ENCODE results near the gene C17orf107. TPM values are rescaled to one million over a fixed set of nuclear protein-coding genes. Genes with fewer than 3 reads are reported as not detected.
"Not testable (repeated sequence)": the region's sequence is repeated elsewhere in the genome, so short reads cannot be mapped to it uniquely, and the experiment has no call there.

Gene C17orf107
- total and polyA plus RNA-seq, 2 experiments from 2014 or later, result 3.9 to 8.8 TPM

DNA sequence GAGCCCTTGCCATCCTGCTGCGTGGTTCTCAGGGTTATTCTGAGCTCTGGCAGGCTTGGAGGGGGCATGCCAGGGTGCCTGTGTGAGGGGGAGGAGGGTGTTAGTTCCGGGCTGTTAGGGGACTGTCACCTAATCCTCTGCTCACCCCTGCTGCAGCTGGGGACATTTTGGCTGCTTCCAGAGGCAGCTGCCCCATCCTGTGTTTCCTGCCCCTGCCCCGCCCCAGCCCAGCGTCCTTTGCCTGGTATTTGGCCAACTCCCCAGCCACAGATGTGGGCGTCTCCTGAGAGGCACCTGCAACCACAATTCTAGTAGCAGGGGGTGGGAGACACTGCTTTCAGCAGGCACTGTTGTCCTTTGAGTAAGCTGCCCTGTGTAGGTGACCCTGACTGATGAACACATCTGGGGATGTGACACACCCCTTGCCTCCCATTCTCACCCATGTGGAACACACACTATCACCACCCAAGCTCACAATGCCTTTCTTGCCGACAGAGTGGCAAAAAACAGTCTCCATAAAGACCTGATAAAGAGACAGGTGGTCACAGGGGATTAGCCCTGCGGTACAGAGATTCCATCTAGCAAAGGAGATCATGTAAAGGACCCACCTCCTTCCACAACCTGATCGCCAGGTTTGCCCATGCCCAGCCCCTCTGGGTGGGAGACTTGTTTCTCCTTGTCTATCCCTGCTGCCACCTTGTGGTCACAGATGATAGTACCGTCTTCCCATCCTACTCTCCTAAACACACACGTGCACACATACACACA lies 3.9 kb downstream of the C17orf107 start, which contains the start of gene CHRNE:
CHRNE (minus strand) TSS at position 48 of the 768 bp plus-strand sequence; CDS start at position 13, 35 bp downstream.
- WGBS, 2 experiments (ENCODE audit: low coverage in 1 of 2, low lambda C conversion rate in 2 of 2, missing lambda C conversion rate in 2 of 2), result 6 to 12% methylated on average over 10 of the region's 10 CpGs
- no peaks in the 10 kb centered on the region for H3K79me2 ChIP-seq (ENCODE audit: insufficient read depth)
- H3F3A ChIP-seq (ENCODE audit: insufficient read depth), result peaks cover 20% of the 10 kb centered on the region; the same call in 1 of the 2 replicates
- DNase-seq, result peak; percentile 71
- no peak within 1 kb of the TSS for H3K27ac ChIP-seq
- H2AFZ ChIP-seq, result no peak within 1 kb of the TSS
- no peak within 1 kb of the TSS for H3K4me2 ChIP-seq (ENCODE audit: unreplicated experiment)
- no peak within 1 kb of the TSS for H3K4me3 ChIP-seq
- no peaks in the 10 kb centered on the region for H3K9me3 ChIP-seq (ENCODE audit: low read depth)
- H3K27me3 ChIP-seq (replicated peaks; ENCODE audit: insufficient read depth), result no peaks in the 10 kb centered on the region
- no peaks in the 10 kb centered on the region for H3K36me3 ChIP-seq (ENCODE audit: low read depth)
- 0 out of 2 replicates have a peak, but pooled peaks cover 5% of the 10 kb centered on the region for H3K4me1 ChIP-seq (ENCODE audit: insufficient read depth)
- H4K20me1 ChIP-seq (ENCODE audit: insufficient read depth), result no peaks in the 10 kb centered on the region
- no peak within 1 kb of the TSS for H3K9ac ChIP-seq
- in situ Hi-C loops (cut with MboI), result no loop called here
- no peaks in the 10 kb centered on the region for H3K9me2 ChIP-seq (ENCODE audit: insufficient read depth)
- TF ChIP-seq EZH2 (IDR thresholded peaks at IDR 0.05; ENCODE audit: insufficient read depth, poor library complexity, severe bottlenecking), result no peak
- no peak for TF ChIP-seq EZH2phosphoT487 (IDR thresholded peaks at IDR 0.05; ENCODE audit: insufficient read depth, low read depth)

GRCh38 chr17:4906642-4907041 lies 7.3 kb downstream of the C17orf107 start:
- H4K20me1 ChIP-seq (ENCODE audit: insufficient read depth); H3K27ac ChIP-seq; in situ Hi-C loops (cut with MboI): not testable (repeated sequence)

DNA sequence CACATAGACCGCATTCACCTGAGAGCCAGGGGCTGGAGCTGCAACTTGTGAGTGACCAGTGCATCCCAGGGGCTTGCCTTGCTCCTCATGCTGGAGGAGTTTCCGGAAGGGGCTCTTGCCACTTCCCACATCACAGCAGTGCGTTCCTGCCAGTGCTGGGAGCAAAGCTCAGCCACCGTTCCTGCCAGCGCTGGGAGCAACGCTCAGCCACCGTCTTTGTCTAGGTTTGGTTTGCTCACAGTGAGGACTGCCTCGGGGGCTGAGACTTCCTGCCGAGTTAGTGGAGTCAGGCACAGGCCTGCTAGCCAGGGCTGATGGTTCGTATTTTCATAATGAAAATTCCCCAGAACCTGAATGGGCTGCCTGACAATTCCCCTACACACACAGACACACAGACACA lies 9.0 kb downstream of the C17orf107 start:
- Histone ChIP-seq H3K9me2 (ENCODE audit: insufficient read depth) (no peaks in the 10 kb centered on the region), H3K79me2 (ENCODE audit: insufficient read depth) (no peaks in the 10 kb centered on the region), H4K20me1 (ENCODE audit: insufficient read depth) (no peaks in the 10 kb centered on the region), H3K27me3 (replicated peaks; ENCODE audit: insufficient read depth) (no peaks in the 10 kb centered on the region), H3F3A (ENCODE audit: insufficient read depth) (0 out of 2 replicates have a peak, but pooled peaks cover 2% of the 10 kb centered on the region), H3K4me1 (ENCODE audit: insufficient read depth) (peaks cover 5% of the 10 kb centered on the region; the same call in 1 of the 2 replicates), H3K4me3 (no peak overlapping the region), H3K9ac (no peak overlapping the region), H2AFZ (peak overlapping the region; percentile 71), H3K27ac (no peak overlapping the region; the same call in 1 of the 2 replicates), H3K9me3 (ENCODE audit: low read depth) (no peaks in the 10 kb centered on the region), H3K36me3 (ENCODE audit: low read depth) (no peaks in the 10 kb centered on the region), H3K4me2 (ENCODE audit: unreplicated experiment) (no peak overlapping the region)
- in situ Hi-C loops (cut with MboI), result no loop called here
- TF ChIP-seq EZH2phosphoT487 (IDR thresholded peaks at IDR 0.05; ENCODE audit: insufficient read depth, low read depth) (no peak), EZH2 (IDR thresholded peaks at IDR 0.05; ENCODE audit: insufficient read depth, poor library complexity, severe bottlenecking) (no peak)
- 37% methylated on average over 10 of the region's 10 CpGs for WGBS, 2 experiments (ENCODE audit: low coverage in 1 of 2, low lambda C conversion rate in 2 of 2, missing lambda C conversion rate in 2 of 2)
- DNase-seq, result peak; percentile 32

More at GRCh38 chr17:4906642-4907041, 7.3 kb downstream of the C17orf107 start:
- H3K9me2 ChIP-seq (ENCODE audit: insufficient read depth); H3K79me2 ChIP-seq (ENCODE audit: insufficient read depth); H2AFZ ChIP-seq; DNase-seq; H3K4me2 ChIP-seq (ENCODE audit: unreplicated experiment); H3K4me3 ChIP-seq; H3K4me1 ChIP-seq (ENCODE audit: insufficient read depth); H3K36me3 ChIP-seq (ENCODE audit: low read depth); H3K9me3 ChIP-seq (ENCODE audit: low read depth); H3K9ac ChIP-seq; H3K27me3 ChIP-seq (replicated peaks; ENCODE audit: insufficient read depth): not testable (repeated sequence)
- H3F3A ChIP-seq (ENCODE audit: insufficient read depth), result peaks cover 14% of the 10 kb centered on the region; the same call in 1 of the 2 replicates

- Histone ChIP-seq H3F3A (ENCODE audit: insufficient read depth) (no peaks in the 10 kb centered on the region), H3K9ac (peak overlapping the region; percentile 25; the same call in 1 of the 2 replicates), H3K9me2 (ENCODE audit: insufficient read depth) (no peaks in the 10 kb centered on the region), H3K27me3 (replicated peaks; ENCODE audit: insufficient read depth) (no peaks in the 10 kb centered on the region), H3K4me3 (no peak overlapping the region), H3K36me3 (ENCODE audit: low read depth) (no peaks in the 10 kb centered on the region), H4K20me1 (ENCODE audit: insufficient read depth) (no peaks in the 10 kb centered on the region), H3K4me1 (ENCODE audit: insufficient read depth) (peaks cover 2% of the 10 kb centered on the region; the same call in 1 of the 2 replicates), H3K79me2 (ENCODE audit: insufficient read depth) (no peaks in the 10 kb centered on the region), H3K4me2 (ENCODE audit: unreplicated experiment) (peak overlapping the region; percentile 10), H3K9me3 (ENCODE audit: low read depth) (no peaks in the 10 kb centered on the region), H2AFZ (peak overlapping the region; percentile 71), H3K27ac (peak overlapping the region; percentile 17)
- TF ChIP-seq EZH2phosphoT487 (IDR thresholded peaks at IDR 0.05; ENCODE audit: insufficient read depth, low read depth) (no peak), EZH2 (IDR thresholded peaks at IDR 0.05; ENCODE audit: insufficient read depth, poor library complexity, severe bottlenecking) (no peak)
- in situ Hi-C loops (cut with MboI), result no loop called here
- 12 to 15% methylated on average over 19 to 20 of the region's 20 CpGs for WGBS, 2 experiments (ENCODE audit: low coverage in 1 of 2, low lambda C conversion rate in 2 of 2, missing lambda C conversion rate in 2 of 2)
- peak; percentile 96 for DNase-seq
These were observed 9.6 kb downstream of the C17orf107 start for GRCh38 chr17:4908711-4909496.
